ENCODE data around the gene CHL1. TPM values are rescaled to one million over a fixed set of nuclear protein-coding genes. Genes with fewer than 3 reads are reported as not detected.

CHL1 gene
- total RNA-seq, 1 experiment from 2014 or later: not detected

- H3K9me3 Mint-ChIP-seq (ENCODE audit: unreplicated experiment): no peaks in the 10 kb centered on the region
- H3K9me3 ChIP-seq: no peaks in the 10 kb centered on the region
These were observed 51.4 kb downstream of the CHL1 start for GRCh38 chr3:247916-248315.

GRCh38 chr3:248864-249520 is 52.4 kb downstream of the CHL1 start:
- Mint-ChIP-seq H3K4me3 (ENCODE audit: unreplicated experiment) (no peak overlapping the region), H3K27ac (ENCODE audit: unreplicated experiment) (no peak overlapping the region), H3K9me3 (ENCODE audit: unreplicated experiment) (no peaks in the 10 kb centered on the region), H3K27me3 (ENCODE audit: insufficient read depth, unreplicated experiment) (no peaks in the 10 kb centered on the region), H3K4me1 (ENCODE audit: low read depth, unreplicated experiment) (no peaks in the 10 kb centered on the region), H3K36me3 (ENCODE audit: insufficient read depth, unreplicated experiment) (no peaks in the 10 kb centered on the region)
- CTCF ChIA-PET: interaction anchor here (0.6 kb wide), 1 partner anchor 10 kb away, joined by 3 read pairs; no protein-coding TSS in a partner anchor
- 0 out of 2 replicates have a peak, but pooled peaks cover 5% of the 10 kb centered on the region for H3K4me1 ChIP-seq
- no peaks in the 10 kb centered on the region for H3K27me3 ChIP-seq (replicated peaks; ENCODE audit: control insufficient read depth, insufficient read depth, low read length)
- intact Hi-C loops (cut with micrococcal nuclease; ENCODE audit: unreplicated experiment): no loop called here
- no peaks in the 10 kb centered on the region for H3K9me3 ChIP-seq
- no peak for DNase-seq
- no peak for TF ChIP-seq CTCF (IDR thresholded peaks at IDR 0.05; ENCODE audit: insufficient read depth in 1 of 2, low read depth in 1 of 2, low read length in 1 of 2, severe bottlenecking in 1 of 2, unreplicated experiment in 1 of 2)
- POLR2A ChIA-PET: no interaction called here
- H3K4me3 ChIP-seq (ENCODE audit: low read depth, low read length): no peak overlapping the region
- no peaks in the 10 kb centered on the region for H3K36me3 ChIP-seq (ENCODE audit: control insufficient read depth, insufficient read depth, low read length)
- BruUV-seq (replicated peaks): no TSS peak

More at GRCh38 chr3:247916-248315, 51.4 kb downstream of the CHL1 start:
- H3K4me1 Mint-ChIP-seq (ENCODE audit: low read depth, unreplicated experiment): no peaks in the 10 kb centered on the region
- no peaks in the 10 kb centered on the region for H3K27me3 ChIP-seq (replicated peaks; ENCODE audit: control insufficient read depth, insufficient read depth, low read length)
- ChIA-PET CTCF (no interaction called here), POLR2A (no interaction called here)
- no peak for TF ChIP-seq CTCF (IDR thresholded peaks at IDR 0.05; ENCODE audit: insufficient read depth in 1 of 2, low read depth in 1 of 2, low read length in 1 of 2, severe bottlenecking in 1 of 2, unreplicated experiment in 1 of 2)
- H3K4me3 Mint-ChIP-seq (ENCODE audit: unreplicated experiment): no peak overlapping the region
- 0 out of 2 replicates have a peak, but pooled peaks cover 5% of the 10 kb centered on the region for H3K4me1 ChIP-seq
- no peaks in the 10 kb centered on the region for H3K36me3 ChIP-seq (ENCODE audit: control insufficient read depth, insufficient read depth, low read length)
- no peak overlapping the region for H3K4me3 ChIP-seq (ENCODE audit: low read depth, low read length)
- no peak overlapping the region for H3K27ac Mint-ChIP-seq (ENCODE audit: unreplicated experiment)
- intact Hi-C loops (cut with micrococcal nuclease; ENCODE audit: unreplicated experiment): no loop called here
- no peaks in the 10 kb centered on the region for H3K27me3 Mint-ChIP-seq (ENCODE audit: insufficient read depth, unreplicated experiment)
- H3K36me3 Mint-ChIP-seq (ENCODE audit: insufficient read depth, unreplicated experiment): no peaks in the 10 kb centered on the region
- no TSS peak for BruUV-seq (replicated peaks)
- DNase-seq: no peak

- Histone ChIP-seq H3K36me3 (ENCODE audit: control insufficient read depth, insufficient read depth, low read length) (no peaks in the 10 kb centered on the region), H3K4me3 (ENCODE audit: low read depth, low read length) (no peak overlapping the region), H3K4me1 (0 out of 2 replicates have a peak, but pooled peaks cover 5% of the 10 kb centered on the region), H3K27me3 (replicated peaks; ENCODE audit: control insufficient read depth, insufficient read depth, low read length) (no peaks in the 10 kb centered on the region), H3K9me3 (no peaks in the 10 kb centered on the region)
- POLR2A ChIA-PET: no interaction called here
- no peaks in the 10 kb centered on the region for H3K4me1 Mint-ChIP-seq (ENCODE audit: low read depth, unreplicated experiment)
- H3K36me3 Mint-ChIP-seq (ENCODE audit: insufficient read depth, unreplicated experiment): no peaks in the 10 kb centered on the region
- no peak overlapping the region for H3K27ac Mint-ChIP-seq (ENCODE audit: unreplicated experiment)
- intact Hi-C loops (cut with micrococcal nuclease; ENCODE audit: unreplicated experiment): no loop called here
- no TSS peak for BruUV-seq (replicated peaks)
- H3K4me3 Mint-ChIP-seq (ENCODE audit: unreplicated experiment): no peak overlapping the region
- no peaks in the 10 kb centered on the region for H3K9me3 Mint-ChIP-seq (ENCODE audit: unreplicated experiment)
- CTCF ChIA-PET: interaction anchor here (0.6 kb wide), 1 partner anchor 9 kb away, joined by 3 read pairs; no protein-coding TSS in a partner anchor
- no peak for TF ChIP-seq CTCF (IDR thresholded peaks at IDR 0.05; ENCODE audit: insufficient read depth in 1 of 2, low read depth in 1 of 2, low read length in 1 of 2, severe bottlenecking in 1 of 2, unreplicated experiment in 1 of 2)
- no peaks in the 10 kb centered on the region for H3K27me3 Mint-ChIP-seq (ENCODE audit: insufficient read depth, unreplicated experiment)
- no peak for DNase-seq
These were observed 53.2 kb downstream of the CHL1 start for GRCh38 chr3:249587-250262.
